ENCODE results near the gene MAMDC4.
"Not testable (repeated sequence)": the region's sequence is repeated elsewhere in the genome, so short reads cannot be mapped to it uniquely, and the experiment has no call there.

Gene MAMDC4

DNA sequence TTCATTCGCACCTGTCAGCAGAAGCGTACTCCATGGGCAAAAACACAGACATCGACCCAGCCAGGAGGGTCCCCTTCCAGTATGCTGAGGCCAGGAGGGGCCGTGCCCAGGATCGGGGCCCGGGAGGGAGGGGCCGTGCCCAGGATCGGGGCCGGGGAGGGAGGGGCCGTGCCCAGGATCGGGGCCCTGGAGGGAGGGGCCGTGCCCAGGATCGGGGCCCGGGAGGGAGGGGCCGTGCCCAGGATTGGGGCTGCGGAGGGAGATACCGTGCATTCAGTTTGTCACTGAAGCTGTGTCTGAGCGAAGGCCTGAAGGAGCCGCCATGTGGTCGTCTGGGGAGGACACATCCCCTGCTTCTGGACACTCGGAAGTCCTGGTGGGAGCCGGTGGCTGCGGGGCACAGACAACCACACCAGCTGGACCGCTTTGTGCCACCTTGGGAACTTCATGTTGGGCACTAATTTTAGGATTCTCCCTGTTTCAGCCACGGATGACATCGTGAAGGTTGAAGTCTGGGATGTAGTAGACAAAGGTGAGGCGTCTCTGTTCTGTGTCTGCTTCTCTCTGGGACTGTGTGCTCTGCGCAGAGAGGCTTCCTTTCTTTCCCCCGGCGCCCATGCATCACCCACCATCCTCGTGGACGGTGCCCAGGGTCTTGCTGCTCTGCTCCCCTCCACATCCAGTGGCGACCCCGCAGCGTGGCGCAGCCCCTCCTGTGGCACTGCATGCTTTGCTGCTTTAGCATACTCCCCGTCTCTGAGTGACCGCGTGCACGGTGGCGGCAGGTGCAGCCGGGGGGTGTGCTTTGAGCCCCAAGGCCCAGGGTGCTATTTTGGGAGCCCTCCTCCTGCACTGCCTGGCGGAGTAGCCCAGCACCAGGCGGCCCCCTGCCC, 26.6 kb upstream of the MAMDC4 start:
- DNase-seq, result no peak

DNA sequence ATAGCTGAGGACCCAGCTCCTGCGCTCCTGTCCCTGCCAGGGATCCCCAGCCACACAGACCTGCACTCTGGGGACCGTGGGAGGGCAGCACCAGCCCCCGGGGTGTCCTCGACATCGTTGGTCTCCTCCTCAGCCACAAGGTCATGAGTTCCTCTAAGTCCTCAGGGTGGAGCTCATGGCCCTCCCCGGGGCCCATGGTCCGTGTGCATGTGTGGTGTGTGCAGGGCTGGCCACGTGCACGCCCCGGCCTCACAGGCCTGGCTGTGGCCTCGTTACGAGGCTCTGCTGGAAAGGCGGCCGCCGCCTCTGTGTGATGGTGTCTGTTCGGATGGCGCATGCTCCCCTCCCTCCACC, 26.0 kb upstream of the MAMDC4 start:
- DNase-seq, result no peak

DNA sequence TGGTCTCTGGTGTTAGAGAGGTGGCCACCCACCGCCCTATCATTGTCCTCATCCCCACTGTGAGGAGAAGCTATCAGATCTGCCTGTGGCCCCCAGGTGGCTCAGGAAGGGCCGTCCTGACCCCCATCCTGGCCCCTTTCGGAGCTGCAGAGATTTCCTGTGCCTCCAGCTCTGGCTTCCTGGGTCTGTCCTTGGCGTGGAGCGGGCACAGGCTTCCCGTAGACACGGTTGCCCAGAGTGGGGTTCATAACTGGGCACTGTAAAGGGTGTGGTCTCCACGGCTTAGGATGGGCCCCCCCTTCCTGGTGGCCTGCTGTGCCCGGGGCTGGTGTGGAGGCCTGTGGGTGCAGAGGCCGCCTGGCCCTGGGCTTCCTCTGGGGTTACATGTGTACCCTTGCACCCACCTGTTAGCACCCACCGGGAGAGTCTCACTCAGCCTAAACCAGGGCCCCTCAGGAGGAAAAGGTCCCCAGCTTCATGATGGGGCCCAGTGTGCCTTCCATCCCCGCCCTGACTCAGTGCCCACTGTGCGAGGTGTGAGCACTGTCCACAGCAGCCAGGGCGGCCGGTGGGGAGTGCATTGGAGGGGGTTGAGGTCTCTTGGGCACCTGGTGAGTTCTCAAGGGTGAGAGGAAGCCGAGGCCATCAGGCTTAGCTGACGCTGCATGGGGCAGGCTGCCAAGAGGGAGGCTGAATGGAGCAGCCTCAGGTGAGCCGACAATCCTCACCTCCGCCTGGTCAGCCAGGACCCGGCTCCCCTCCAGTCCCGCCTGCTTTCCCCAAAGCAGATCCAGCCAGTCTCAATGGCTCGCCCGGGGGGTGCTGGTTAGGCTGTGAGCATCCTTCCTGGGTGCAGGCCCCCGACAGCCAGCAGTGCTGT, 25.2 kb upstream of the MAMDC4 start:
- DNase-seq, result no peak

DNA sequence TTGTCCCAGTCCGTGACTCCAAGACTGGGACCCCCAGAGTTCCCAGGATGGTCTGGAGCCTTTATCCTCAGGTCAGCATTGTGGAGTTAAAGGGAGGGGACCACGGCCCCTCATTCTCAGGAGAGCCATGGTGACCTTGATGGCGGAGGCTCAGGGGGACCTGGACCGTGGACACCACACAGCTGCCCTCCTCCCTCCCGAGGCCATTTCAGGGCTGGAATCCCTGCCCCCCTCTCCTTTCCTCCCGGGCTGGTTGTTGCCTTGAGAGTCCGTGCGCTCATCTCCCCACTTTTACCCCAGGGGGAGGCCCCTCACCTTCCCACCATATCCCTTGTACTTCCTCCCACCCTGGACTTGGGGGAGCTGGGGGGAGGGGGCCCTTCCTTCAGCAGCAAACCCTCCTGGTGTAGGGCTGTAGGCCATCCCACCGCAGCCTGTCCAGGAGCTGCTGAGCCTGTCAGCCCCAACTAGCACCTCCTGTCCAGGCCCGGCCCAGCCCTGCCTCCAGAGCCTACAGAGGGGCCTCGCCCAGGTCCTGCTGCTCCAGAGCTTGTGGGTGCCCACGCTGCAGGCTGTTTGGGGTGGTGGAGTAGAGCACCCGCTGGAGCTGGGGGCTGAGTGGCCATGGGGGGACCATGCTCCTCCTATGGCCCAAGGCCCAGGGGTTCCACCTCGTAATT, 24.2 kb upstream of the MAMDC4 start:
- no peak for DNase-seq

DNA sequence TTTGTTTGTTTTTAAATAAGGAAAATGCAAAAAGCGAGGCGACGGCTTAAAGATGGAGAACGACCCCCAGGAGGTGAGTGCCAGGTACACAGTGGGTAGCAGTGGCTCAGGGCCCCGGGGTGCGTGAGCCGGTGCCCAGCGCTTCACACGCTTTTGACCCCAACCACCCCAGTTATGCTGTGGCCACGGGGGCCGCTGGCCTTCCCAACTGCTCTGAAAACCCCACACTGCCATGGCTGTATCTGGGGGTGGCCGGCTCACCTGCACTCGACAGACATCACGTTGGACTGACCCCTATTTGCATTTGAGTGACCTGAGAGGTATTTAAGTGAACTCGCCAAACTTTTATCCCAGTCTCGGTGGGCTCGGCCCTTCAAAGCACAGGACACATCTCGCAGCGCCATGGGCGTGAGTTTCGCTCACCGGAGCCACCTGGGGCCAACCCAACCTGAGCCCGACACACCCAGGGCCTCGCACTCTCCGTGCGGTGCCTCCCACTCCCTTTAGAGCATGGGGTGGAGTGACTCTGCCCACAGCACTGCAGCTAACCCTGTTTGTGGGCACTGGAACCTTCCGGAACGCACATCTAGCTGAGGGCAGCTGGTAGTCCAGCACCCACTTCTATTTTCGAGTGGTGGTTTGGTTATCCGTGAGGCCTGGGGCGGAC, 23.5 kb upstream of the MAMDC4 start:
- no peak for DNase-seq

DNA sequence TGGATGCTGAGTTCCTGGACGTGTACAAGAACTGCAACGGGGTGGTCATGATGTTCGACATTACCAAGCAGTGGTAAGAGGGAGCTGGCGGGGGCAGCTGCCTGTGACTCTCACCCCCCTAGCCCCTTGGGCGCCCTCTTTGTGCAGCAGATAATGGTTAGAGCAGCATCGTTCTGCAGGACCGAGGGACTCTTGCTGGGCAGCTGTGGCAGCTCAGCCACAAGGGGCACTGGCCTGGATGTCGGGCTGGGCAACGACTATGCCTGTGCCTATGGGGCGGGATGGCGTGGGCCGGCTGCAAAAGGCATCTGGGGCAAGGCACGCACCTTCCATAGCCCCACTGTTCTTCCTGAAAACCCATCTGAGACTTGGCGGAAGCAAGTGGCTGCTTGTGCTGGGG, 22.7 kb upstream of the MAMDC4 start:
- no peak for DNase-seq

DNA sequence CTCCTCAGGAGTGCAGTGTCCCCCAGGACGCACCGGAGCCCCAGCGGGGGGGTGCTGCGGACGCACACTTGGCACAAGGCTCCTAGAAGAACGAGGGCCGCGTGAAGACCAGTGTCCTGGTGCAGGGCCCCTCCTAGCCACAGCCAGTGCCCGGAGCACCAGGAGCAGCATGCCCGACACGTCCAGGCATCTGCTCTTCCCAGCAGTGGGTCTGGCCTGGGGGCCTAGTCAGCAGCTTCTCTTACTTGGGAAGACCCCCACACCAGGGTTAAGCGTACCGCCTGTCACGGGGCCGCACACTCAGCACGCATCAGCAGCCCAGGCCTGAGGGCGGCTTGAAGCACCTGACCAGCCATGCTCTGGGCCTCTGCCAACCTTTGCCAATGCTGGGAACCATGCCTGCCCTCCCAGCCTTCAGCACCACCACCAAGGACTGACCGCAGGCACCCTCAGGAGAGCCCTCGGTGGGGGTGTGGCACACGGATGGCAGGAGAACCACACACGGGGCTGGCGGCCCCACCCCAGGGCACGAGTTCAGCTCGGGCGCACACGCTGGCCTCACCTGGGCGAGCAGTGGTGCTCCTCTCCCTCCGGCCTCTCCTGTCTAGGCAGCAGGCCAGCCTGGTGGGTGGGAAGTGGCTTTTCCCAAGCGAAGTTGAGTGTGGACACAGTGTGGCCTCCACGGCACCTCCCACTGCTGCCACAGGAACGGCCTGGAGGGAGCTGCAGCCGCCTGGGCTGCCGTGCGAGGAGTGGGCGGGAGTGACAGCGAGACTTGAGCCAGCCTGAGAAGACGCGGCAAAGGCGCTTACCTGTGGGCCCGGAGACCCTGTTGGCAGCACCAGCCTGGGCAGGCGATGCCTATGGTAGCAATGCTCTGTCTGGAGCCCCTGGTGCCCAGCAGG, 21.9 kb upstream of the MAMDC4 start:
- DNase-seq, result no peak

DNA sequence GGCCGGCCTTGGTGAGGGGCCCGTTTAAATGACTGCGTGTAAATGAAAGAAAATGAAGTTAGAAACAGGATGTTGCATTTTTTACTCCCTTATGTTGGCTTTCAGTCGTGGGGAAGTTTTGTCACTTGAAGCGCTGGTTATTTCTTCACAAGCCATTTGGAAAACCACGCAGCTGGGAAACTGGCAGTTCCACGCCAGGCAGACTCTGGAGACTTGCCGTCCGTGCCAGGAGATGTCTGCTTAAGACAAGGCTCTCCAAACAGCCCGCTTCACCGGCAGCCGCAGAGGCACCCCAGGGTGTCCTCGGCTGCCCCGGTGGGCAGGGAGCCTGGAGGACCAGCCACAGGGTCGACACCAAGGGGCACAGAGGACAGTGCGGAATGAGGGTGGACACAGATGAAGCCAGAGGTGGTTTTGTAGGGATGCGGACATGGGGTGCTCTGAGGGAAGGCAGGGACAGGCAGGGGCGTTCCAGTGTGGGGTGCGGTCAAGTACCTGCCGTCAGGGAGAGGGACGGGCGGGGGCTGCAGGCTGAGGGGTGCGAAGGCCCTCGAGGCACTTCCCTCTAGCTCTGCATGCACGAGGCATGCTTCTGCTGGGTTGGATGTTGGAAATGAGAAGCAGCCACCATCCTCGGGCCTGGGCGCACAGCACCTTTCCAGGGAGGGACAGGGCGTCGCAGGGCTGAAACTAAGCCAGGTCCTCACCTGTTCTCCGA, 21.0 kb upstream of the MAMDC4 start:
- DNase-seq, result no peak

DNA sequence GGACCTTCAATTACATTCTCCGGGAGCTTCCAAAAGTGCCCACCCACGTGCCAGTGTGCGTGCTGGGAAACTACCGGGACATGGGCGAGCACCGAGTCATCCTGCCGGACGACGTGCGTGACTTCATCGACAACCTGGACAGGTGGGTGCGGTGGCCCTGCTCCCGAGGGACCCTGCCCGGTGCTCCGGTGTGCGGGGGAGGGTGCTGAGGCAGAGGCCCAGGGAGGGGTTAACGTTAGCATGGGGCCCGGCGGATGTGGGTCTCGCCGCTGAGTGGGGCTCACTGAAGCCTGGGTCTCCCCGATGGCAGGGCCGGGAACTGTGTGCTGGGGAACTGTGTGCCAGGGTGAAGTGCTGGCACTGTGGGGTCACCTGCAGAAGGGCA, 20.4 kb upstream of the MAMDC4 start:
- no peak for DNase-seq

DNA sequence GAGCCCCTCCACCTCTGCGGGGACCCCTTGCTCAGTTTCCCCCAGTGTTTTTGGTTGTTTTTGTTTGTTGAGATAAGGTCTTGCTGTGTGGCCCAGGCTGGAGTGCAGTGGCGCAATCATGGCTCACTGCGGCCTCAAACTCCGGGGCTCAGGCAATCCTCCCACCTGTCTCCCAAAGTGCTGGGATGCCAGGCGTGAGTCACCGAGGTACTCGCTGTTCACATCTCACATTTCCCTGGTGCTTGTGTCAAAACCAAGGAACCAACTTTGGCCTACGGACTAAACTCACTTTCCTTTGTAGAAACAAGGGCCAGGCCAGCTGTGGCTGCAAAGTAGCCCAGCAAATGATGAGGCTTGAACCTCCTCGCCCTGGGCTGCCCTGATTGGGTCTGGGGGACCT, 19.6 kb upstream of the MAMDC4 start:
- no peak for DNase-seq

DNA sequence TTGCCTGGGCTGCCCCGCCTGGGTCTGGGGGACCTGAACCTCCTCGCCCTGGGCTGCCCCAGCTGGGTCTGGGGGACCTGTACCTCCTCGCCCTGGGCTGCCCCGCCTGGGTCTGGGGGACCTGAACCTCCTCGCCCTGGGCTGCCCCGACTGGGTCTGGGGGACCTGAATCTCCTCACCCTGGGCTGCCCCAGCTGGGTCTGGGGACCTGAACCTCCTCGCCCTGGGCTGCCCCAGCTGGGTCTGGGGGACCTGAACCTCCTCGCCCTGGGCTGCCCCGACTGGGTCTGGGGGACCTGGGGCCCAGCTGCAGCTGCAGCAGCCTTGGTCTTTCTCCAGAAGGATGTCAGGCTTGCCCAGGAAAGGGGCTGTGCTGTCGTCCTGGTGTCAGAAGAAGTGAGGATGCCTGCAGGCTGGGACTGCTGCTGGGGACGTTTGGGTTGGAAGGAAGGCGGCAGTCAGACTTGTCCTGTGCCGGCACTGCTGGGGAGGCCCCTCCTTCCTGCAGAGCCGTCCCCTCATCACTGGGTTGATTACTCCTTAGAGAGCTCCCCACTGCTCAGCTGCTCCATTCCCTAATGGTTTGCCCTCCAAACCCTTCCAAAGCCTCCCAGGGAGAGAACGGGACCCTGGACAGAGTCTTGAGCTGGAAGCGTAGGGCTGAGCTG, 18.6 kb upstream of the MAMDC4 start:
- not testable (repeated sequence) for DNase-seq

DNA sequence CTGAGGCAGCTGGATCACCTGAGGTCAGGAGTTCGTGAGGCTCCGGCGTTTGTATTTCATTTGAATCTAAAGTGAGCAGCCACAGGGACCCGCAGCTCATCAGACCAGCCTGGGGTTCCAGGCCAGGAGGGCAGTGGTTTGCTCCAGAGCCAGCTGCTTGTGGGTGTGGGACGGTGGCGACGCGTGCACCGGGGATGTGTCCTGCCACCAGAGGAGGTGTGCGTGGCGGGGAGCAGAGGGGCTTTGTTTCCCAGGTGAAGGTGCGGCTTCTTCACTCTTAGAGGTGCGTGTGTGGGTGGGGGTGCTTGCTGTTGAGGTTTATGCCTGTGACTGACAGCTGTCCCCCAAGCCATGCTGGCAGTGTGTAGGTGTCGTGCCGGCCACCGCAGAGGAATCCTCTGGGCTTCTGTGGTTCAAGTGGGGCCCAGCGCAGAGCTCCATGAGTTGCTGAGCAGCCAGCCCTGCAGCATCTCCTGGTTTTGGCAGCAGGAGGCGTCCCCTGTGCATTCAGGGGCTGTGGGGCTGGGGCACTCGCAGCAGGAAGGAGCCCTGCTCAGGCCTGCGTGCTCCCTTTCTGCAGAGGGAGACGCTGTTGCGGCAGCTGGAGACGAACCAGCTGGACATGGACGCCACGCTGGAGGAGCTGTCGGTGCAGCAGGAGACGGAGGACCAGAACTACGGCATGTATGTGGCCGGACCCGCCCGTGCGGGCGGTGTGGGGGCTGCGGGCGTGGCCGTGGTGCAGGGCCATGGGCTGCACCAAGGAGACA, 16.8 kb upstream of the MAMDC4 start:
- no peak for DNase-seq

DNA sequence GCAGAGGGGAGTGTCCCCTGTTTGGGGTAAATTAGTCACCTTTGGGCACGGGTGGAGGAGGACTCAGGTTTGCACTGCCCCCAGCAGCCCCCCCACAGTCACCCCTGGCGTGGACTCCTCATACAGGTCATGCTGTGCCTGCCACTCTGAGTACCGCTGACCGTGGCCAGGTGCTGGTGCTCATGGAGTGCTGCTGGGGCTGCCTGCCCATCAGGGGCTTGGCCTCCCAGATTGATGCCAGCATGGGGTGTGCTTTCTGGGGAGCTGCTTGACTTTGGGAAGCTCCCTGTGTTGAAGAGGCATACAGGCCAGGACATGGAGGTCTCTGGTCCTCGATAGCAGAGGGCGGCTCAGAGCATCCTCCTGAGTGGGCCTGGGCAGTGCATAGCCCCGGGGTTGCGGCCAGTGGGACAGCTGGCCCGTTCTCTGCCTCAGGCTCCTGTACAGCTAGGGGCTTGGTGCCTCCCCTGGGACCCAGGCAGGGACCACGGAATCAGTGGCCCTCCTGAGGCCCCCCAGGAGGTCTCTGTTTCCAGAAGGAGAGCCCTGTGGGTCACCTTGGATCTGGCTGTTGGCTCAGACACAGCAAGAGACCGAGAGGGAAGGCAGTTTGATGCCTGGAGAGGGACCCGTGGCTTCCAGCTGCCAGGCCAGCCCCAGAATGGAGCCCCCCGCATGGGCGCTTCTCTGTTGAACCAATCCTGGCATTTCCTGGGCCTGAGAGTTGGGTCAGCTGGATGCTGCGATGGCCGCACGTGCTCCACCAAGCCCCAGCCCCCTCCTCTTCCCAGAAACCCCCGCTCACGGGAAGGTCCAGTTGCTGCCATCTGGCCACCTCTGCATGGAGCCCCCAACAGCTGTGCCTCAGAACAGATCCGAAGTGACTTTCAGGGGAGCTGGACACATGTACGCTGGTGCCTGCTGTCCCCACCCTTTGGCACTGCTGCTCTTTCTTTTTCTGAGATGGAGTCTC, 15.9 kb upstream of the MAMDC4 start:
- DNase-seq, result no peak

DNA sequence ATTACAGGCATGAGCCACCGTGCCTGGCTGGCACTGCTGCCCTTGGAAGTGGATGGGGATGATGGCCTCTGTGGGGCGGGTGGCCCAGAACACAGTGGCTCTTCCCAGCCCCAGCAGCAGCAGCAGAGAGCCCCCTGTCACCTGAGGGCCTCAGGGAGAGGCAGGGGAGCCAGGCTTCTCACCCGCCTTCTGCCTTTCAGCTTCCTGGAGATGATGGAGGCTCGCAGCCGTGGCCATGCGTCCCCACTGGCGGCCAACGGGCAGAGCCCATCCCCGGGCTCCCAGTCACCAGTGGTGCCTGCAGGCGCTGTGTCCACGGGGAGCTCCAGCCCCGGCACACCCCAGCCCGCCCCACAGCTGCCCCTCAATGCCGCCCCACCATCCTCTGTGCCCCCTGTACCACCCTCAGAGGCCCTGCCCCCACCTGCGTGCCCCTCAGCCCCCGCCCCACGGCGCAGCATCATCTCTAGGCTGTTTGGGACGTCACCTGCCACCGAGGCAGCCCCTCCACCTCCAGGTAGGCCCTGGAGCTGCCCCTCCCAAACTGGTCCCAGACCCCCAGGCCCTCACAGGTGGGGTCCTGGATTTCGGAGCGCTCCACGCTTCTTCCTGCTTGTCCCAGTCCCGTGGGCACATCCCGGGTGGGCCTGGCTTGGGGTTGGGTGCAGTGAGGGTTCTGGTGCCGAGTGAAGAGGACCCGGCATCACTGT, 14.8 kb upstream of the MAMDC4 start:
- no peak for DNase-seq

DNA sequence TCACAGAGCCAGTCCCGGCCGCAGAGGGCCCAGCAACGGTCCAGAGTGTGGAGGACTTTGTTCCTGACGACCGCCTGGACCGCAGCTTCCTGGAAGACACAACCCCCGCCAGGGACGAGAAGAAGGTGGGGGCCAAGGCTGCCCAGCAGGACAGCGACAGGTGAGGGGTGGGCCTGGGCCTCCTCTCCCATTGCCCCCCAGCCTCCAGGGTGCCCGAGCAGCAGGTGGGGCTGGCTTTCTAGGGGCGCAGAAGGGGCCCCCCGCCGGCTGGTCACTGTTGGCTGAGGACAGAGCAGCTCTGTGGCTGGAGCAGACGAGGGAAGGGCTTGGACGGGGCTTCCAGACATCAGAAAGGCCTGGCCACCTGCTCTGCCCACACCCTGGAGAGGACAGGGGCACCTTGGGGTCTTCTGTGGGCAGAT, 14.3 kb upstream of the MAMDC4 start:
- not testable (repeated sequence) for DNase-seq

DNA sequence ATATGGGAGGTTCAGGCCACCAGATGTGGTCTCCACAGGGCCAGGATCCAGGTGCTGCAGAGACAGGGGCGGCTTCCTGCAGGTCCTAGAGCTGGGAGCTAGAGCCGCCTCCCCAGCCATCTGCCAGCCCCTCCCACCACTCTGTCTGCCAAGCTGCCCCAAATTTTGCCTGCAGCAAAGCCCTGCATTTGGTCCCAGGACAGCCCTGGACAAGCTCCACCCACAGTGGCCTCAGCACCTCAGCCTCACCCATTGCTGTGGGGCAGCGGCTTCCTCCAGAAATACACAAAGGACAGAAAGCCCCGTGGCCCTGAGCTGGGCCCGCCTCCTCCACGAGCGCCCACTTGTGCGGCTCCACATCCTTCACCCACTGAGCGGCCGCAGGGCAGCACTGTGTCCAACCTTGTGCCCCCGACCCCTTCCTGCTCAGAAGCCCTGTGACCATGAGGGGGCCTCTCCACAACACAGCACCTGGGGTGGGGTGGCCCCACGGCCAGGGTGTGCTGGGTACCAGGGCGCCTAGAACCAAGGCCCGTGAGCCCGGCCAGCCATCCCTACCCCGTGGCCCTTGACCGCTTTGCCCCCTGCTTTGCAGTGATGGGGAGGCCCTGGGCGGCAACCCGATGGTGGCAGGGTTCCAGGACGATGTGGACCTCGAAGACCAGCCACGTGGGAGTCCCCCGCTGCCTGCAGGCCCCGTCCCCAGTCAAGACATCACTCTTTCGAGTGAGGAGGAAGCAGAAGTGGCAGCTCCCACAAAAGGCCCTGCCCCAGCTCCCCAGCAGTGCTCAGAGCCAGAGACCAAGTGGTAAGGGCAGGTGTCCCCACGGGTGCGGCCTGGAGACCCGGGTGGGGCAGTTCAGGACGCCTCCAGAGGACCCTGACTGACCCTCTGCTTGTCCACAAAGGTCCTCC, 13.6 kb upstream of the MAMDC4 start:
- DNase-seq, result no peak

Measured in cerebellar nuclear complex (tissue), 1 donor.